Esophagus muscularis mucosa (tissue), 4 donors: Measurements from ENCODE around the gene SH3GL3.

Source experiments
- EP300 ChIP-seq: sonication (generic); formaldehyde crosslinking; IDR thresholded peaks from one replicate; pipeline ENCODE4 v1.6.1; 2017; ENCODE audit warnings: antibody characterized with exemption
- POLR2A ChIP-seq: fragments of 450-650 bp; IDR thresholded peaks from one replicate; pipeline ENCODE4 v1.6.1; 2017; ENCODE audit warnings: antibody characterized with exemption, moderate library complexity, mild to moderate bottlenecking, low read depth
- TF ChIP-seq, protein P1 (sequence below), 3 experiments: fragments of 200-600 bp in 2 of 3; fragments of 450-650 bp in 1 of 3; sonication (generic) in 2 of 3; IDR thresholded peaks; one replicate each; pipeline ENCODE4 v1.5.1; 2017 to 2019; ENCODE audit warnings: antibody characterized with exemption in 3 of 3, mild to moderate bottlenecking in 2 of 3, moderate library complexity in 1 of 3

DNA sequence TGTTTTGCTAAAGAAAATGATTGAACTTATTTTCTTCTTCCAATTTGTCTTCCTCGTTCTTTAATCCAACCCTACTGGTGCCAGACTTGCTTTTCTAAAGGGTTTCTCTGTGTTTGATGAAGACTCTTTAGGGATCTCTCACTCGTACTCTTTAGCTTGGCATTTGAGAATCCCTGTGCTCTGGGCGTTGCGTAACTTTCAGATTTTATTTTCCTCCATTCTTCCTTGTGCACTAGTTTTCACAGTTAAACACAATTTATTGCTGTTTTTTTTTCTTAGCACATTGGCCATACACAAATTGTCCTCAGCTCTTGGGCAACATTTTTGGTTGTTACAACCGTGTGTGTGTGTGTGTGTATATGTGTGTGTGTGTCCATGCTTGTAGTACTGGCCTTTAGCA lies 111.0 kb downstream of the SH3GL3 start:
- TF ChIP-seq EP300, result no peak
- TF ChIP-seq, protein P1, sequence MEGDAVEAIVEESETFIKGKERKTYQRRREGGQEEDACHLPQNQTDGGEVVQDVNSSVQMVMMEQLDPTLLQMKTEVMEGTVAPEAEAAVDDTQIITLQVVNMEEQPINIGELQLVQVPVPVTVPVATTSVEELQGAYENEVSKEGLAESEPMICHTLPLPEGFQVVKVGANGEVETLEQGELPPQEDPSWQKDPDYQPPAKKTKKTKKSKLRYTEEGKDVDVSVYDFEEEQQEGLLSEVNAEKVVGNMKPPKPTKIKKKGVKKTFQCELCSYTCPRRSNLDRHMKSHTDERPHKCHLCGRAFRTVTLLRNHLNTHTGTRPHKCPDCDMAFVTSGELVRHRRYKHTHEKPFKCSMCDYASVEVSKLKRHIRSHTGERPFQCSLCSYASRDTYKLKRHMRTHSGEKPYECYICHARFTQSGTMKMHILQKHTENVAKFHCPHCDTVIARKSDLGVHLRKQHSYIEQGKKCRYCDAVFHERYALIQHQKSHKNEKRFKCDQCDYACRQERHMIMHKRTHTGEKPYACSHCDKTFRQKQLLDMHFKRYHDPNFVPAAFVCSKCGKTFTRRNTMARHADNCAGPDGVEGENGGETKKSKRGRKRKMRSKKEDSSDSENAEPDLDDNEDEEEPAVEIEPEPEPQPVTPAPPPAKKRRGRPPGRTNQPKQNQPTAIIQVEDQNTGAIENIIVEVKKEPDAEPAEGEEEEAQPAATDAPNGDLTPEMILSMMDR (IDR thresholded peaks at IDR 0.05), result no peak
- no peak for TF ChIP-seq POLR2A
